ENCODE data around the gene DUOX1. TPM values are rescaled to one million over a fixed set of nuclear protein-coding genes. Genes with fewer than 3 reads are reported as not detected.

Gene DUOX1
- total RNA-seq, 6 experiments from 2014 or later = 0.02 to 0.26 (median 0.12) TPM; not detected in 1

DNA sequence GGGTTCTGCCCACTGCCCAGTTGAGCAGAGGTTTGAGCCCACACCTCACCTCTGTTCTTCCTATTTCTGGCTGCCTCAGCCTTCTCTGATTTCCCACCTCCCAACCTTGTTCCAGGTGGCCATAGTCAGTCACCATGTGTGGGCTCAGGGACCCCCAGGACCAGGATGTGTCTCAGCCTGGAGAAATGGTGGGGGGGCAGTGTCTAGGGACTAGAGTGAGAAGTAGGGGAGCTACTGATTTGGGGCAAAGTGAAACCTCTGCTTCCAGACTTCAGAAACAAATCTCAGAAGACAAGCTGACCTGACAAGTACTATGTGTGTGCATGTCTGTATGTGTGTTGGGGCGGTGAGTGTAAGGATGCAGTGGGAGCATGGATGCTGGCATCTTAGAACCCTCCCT is 35.1 kb downstream of the DUOX1 start:
- H3K4me3 Mint-ChIP-seq = no peak overlapping the region
- H3K27me3 Mint-ChIP-seq (ENCODE audit: insufficient read depth) = no peaks in the 10 kb centered on the region; the same call in 1 of the 2 replicates
- H3K36me3 Mint-ChIP-seq (ENCODE audit: low read depth) = no peaks in the 10 kb centered on the region
- TF ChIP-seq, protein P1, sequence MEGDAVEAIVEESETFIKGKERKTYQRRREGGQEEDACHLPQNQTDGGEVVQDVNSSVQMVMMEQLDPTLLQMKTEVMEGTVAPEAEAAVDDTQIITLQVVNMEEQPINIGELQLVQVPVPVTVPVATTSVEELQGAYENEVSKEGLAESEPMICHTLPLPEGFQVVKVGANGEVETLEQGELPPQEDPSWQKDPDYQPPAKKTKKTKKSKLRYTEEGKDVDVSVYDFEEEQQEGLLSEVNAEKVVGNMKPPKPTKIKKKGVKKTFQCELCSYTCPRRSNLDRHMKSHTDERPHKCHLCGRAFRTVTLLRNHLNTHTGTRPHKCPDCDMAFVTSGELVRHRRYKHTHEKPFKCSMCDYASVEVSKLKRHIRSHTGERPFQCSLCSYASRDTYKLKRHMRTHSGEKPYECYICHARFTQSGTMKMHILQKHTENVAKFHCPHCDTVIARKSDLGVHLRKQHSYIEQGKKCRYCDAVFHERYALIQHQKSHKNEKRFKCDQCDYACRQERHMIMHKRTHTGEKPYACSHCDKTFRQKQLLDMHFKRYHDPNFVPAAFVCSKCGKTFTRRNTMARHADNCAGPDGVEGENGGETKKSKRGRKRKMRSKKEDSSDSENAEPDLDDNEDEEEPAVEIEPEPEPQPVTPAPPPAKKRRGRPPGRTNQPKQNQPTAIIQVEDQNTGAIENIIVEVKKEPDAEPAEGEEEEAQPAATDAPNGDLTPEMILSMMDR (IDR thresholded peaks at IDR 0.05) = no peak
- H3K27ac Mint-ChIP-seq = no peak overlapping the region
- H3K9me3 Mint-ChIP-seq = no peaks in the 10 kb centered on the region
- H3K4me1 Mint-ChIP-seq (ENCODE audit: low read depth) = peaks cover 26% of the 10 kb centered on the region
- no peak for DNase-seq

DNA sequence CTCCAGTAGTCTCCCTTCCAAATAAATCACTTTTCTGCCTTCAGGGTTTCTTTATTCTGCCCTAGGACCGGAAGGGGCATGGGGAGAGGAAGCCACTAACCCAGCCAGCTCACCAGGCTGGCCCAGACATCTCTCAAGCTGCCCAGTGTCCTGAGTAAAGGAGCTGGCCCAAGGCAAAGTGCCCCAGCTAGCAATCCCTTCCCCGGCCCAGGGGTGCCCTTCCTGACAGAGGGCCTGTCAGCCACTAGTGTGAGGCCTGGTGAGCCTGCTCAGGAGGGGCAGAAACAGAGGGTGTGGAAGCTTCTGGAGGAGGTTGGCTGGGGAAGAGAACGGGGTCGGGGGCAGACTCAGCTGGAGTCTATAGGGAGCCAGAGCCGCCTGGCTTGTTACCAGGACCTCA is 35.7 kb downstream of the DUOX1 start:
- TF ChIP-seq, protein P1 (IDR thresholded peaks at IDR 0.05) = no peak
- H3K4me3 Mint-ChIP-seq = peak overlapping the region; percentile 36

DNA sequence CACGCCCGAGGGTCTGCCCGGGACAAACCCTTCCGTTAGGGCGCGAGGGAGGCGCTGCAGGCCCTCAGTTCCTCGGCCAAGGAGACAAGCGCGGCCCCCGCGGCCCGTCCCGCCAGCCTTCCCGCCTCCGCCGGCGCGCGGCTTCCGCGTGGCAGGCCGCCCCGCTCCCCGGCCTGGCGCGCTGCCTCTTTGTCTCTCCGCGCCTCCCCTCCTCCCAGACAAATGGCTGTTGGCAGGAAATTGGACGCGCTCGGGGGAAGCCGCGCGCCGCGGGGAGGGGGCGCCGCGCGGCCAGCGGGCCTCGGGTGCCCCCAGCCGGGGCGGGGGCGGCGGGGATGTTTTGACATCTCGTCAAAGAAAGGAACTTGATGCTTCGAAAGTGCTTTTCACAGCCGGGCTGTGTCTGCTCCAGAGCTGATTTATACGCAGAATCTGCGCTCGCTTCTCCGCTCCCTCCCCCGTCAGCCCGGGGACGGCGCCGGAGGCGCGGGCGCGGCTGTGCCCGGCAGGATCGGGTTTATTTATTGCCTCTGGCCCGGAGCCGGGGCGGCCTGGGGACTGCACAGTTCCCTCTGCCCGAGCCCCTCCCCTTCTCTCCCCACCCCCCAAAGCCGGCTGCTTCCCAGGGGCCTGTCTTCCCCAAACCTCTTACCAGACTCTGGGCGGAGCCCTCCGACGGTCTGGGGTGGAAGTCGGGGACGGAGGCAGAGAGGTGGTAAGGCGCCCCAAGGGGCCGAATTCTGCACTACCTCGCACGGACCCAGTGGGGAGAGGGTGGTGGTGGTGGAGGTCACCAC is 37.2 kb downstream of the DUOX1 start:
- H3K27me3 Mint-ChIP-seq (ENCODE audit: insufficient read depth) = no peaks in the 10 kb centered on the region; the same call in 1 of the 2 replicates
- no peaks in the 10 kb centered on the region for H3K9me3 Mint-ChIP-seq
- no peaks in the 10 kb centered on the region for H3K36me3 Mint-ChIP-seq (ENCODE audit: low read depth)
- H3K4me3 Mint-ChIP-seq = peak overlapping the region; percentile 52
- TF ChIP-seq, protein P1 (IDR thresholded peaks at IDR 0.05) = peak; percentile 79
- peak; percentile 67 for DNase-seq
- H3K4me1 Mint-ChIP-seq (ENCODE audit: low read depth) = peaks cover 24% of the 10 kb centered on the region
- peak overlapping the region; percentile 38; the same call in 1 of the 2 replicates for H3K27ac Mint-ChIP-seq

More for the DNA sequence above, 35.7 kb downstream of the DUOX1 start:
- H3K27me3 Mint-ChIP-seq (ENCODE audit: insufficient read depth) = no peaks in the 10 kb centered on the region; the same call in 1 of the 2 replicates
- H3K36me3 Mint-ChIP-seq (ENCODE audit: low read depth) = no peaks in the 10 kb centered on the region
- no peaks in the 10 kb centered on the region for H3K9me3 Mint-ChIP-seq
- H3K4me1 Mint-ChIP-seq (ENCODE audit: low read depth) = peaks cover 26% of the 10 kb centered on the region
- peak overlapping the region; percentile 24; the same call in 1 of the 2 replicates for H3K27ac Mint-ChIP-seq
- DNase-seq = no peak

DNA sequence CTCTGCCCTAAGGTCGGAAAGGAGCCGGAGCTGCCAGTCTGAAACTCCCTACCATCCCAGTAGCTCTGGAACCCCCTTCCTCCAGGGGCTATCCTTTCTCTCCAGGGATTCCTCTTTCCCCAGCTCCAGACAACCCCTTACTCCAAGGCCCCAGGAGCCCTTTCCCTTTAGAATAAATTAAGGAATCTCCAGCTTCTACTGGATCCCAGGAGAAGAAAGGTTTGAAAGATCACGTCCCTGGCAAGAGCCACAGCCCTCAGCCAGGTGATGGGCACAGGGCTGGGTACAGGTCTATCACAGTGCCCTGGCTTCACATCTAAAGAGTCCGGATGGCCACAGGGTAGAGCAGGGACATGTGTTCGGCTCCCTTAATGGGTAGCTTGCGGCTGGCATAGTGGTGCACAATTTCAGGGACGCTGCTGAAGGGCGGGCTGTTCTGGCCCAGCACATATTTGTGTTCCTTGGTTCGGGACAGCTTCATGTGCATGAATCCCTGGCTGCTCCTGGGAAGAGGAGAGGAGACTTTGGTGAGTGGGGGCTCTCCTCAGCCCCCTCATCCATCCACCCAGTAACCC is 37.9 kb downstream of the DUOX1 start:
- no peak for DNase-seq
- Mint-ChIP-seq H3K27me3 (ENCODE audit: insufficient read depth) (peaks cover 1% of the 10 kb centered on the region; the same call in 1 of the 2 replicates), H3K36me3 (ENCODE audit: low read depth) (no peaks in the 10 kb centered on the region), H3K4me3 (peak overlapping the region; percentile 52), H3K9me3 (no peaks in the 10 kb centered on the region), H3K4me1 (ENCODE audit: low read depth) (peaks cover 17% of the 10 kb centered on the region), H3K27ac (peak overlapping the region; percentile 38; the same call in 1 of the 2 replicates)
- TF ChIP-seq, protein P1 (IDR thresholded peaks at IDR 0.05) = peak; percentile 14

DNA sequence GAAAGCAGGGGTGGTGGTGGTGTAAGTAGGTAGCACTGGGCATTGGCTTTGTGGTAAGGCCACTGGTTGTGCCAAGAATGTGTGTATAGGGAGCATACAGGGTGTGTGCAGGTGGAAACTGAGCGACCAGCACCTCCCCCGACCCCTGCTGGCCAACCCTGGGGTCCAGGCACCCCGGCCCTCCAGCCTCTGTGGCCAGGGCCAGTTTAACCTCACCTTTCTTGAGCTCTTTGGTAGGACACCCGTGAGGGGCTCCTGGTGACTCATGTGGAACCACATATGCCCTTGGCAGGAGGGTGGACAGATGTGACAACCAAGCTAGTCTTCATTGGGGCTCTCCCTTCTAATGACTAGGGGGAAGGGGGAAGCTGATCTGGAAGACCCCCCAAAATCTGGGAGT is 38.5 kb downstream of the DUOX1 start:
- H3K27ac Mint-ChIP-seq = no peak overlapping the region
- H3K27me3 Mint-ChIP-seq (ENCODE audit: insufficient read depth) = peaks cover 1% of the 10 kb centered on the region
- DNase-seq = no peak
- no peak overlapping the region for H3K4me3 Mint-ChIP-seq
- TF ChIP-seq, protein P1 (IDR thresholded peaks at IDR 0.05) = no peak
- no peaks in the 10 kb centered on the region for H3K9me3 Mint-ChIP-seq
- H3K4me1 Mint-ChIP-seq (ENCODE audit: low read depth) = peaks cover 12% of the 10 kb centered on the region
- H3K36me3 Mint-ChIP-seq (ENCODE audit: low read depth) = no peaks in the 10 kb centered on the region

All from HFFc6 (cell line).